HG02840 (cell line): ENCODE results near the gene ATXN7L1.
"Not testable (repeated sequence)": the region's sequence is repeated elsewhere in the genome, so short reads cannot be mapped to it uniquely, and the experiment has no call there.

Experiments used
- ATAC-seq: cut with Tn5 transposase; IDR thresholded peaks from one replicate; pipeline ENCODE4 v1.9.1; 2021; ENCODE audit warnings: mild to moderate bottlenecking, moderate library complexity, moderate number of reproducible peaks; ENCODE audit not compliant: unreplicated experiment, low FRiP score

The ATXN7L1 gene

GRCh38 chr7:105715528-105715927, 160.9 kb downstream of the ATXN7L1 start:
- no peak for ATAC-seq

- no peak for ATAC-seq
Measured at GRCh38 chr7:105713488-105714465, 162.6 kb downstream of the ATXN7L1 start.

GRCh38 chr7:105712877-105713276, 163.5 kb downstream of the ATXN7L1 start:
- no peak for ATAC-seq

- ATAC-seq = no peak
Measured at GRCh38 chr7:105711726-105712402, 164.5 kb downstream of the ATXN7L1 start.

- not testable (repeated sequence) for ATAC-seq
Measured at GRCh38 chr7:105710720-105711119, 165.7 kb downstream of the ATXN7L1 start.

GRCh38 chr7:105708763-105709080, 167.7 kb downstream of the ATXN7L1 start:
- ATAC-seq = no peak

- no peak for ATAC-seq
Measured at GRCh38 chr7:105707967-105708762, 168.2 kb downstream of the ATXN7L1 start.

- no peak for ATAC-seq
Measured at GRCh38 chr7:105707381-105707780, 169.0 kb downstream of the ATXN7L1 start.

- ATAC-seq = no peak
Measured at GRCh38 chr7:105705427-105705826, 171.0 kb downstream of the ATXN7L1 start.

GRCh38 chr7:105703207-105703930, 173.0 kb downstream of the ATXN7L1 start:
- no peak for ATAC-seq

GRCh38 chr7:105699568-105700236, 176.7 kb downstream of the ATXN7L1 start:
- no peak for ATAC-seq

GRCh38 chr7:105698531-105698930, 177.9 kb downstream of the ATXN7L1 start:
- ATAC-seq = no peak

GRCh38 chr7:105697753-105698152, 178.6 kb downstream of the ATXN7L1 start:
- ATAC-seq = no peak

GRCh38 chr7:105697169-105697568, 179.2 kb downstream of the ATXN7L1 start:
- not testable (repeated sequence) for ATAC-seq

- no peak for ATAC-seq
Measured at GRCh38 chr7:105693576-105693975, 182.8 kb downstream of the ATXN7L1 start.

- ATAC-seq = no peak
Measured at GRCh38 chr7:105691680-105692564, 184.5 kb downstream of the ATXN7L1 start.

- no peak for ATAC-seq
Measured at GRCh38 chr7:105691082-105691679, 185.2 kb downstream of the ATXN7L1 start.

- ATAC-seq = no peak
Measured at GRCh38 chr7:105690325-105690945, 186.0 kb downstream of the ATXN7L1 start.
